ENCODE data around the gene ARMH4. TPM values are rescaled to one million over a fixed set of nuclear protein-coding genes. Genes with fewer than 3 reads are reported as not detected.

Gene ARMH4
- total and polyA plus RNA-seq, 10 of the 15 experiments (the other 5 are each of a cell fraction or from before 2014, with no cell fraction given) = 0.50 to 0.97 (median 0.60) TPM; not detected in 7

DNA sequence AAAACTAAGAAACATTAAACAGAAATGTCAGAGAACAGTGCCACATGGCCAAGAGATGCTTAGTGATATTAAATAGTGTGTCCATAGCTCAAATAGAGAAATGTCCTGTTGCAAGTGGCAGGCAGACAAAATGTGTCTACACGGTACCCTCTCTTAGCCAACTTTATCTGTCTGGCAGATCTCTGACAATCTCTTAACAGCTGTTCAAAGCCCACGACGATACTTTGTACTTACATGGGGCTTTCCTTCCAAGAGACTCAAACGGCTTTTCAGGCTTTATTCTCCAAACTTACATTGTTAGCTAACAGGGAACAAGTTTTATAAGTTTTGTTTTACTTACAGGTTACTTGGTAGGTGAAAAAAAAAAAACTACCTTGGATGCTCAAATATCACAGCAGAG is 45.6 kb downstream of the ARMH4 start:
- H3K4me1 ChIP-seq (ENCODE audit: control insufficient read depth, insufficient read depth, low read length) = no peaks in the 10 kb centered on the region
- H4K20me1 ChIP-seq (ENCODE audit: control insufficient read depth, insufficient read depth) = no peaks in the 10 kb centered on the region
- no peaks in the 10 kb centered on the region for H3K36me3 ChIP-seq (ENCODE audit: control insufficient read depth in 2 of 2, insufficient read depth in 2 of 2, low read length in 1 of 2)
- SMC1A ChIA-PET (ENCODE audit: uncharacterized antibody, unreplicated experiment) = interaction anchor here (0.7 to 1.3 kb wide), 2 partner anchors 62 to 1691 kb away, joined by 3 to 4 read pairs; no protein-coding TSS in a partner anchor
- CTCF ChIA-PET = interaction anchor here (2.7 to 5.4 kb wide), 3 partner anchors 11 to 288 kb away, joined by 9 to 19 read pairs (median 12); partner anchors contain the start of gene TOMM20L
- no peak overlapping the region for H3K4me2 ChIP-seq (ENCODE audit: control insufficient read depth, insufficient read depth)
- no peaks in the 10 kb centered on the region; a peak in 1 of 4 replicates for H3K27me3 ChIP-seq (replicated peaks in 1 of 2; ENCODE audit: control insufficient read depth in 2 of 2, insufficient read depth in 2 of 2, low read length in 1 of 2)
- no peak for FAIRE-seq
- no peak for ATAC-seq
- no peak overlapping the region for H3K27ac ChIP-seq (ENCODE audit: control insufficient read depth, insufficient read depth)
- POLR2A ChIA-PET = interaction anchor here (0.7 kb wide), 1 partner anchor 1676 kb away, joined by 3 read pairs; no protein-coding TSS in a partner anchor
- intact Hi-C loops (cut with micrococcal nuclease; ENCODE audit: unreplicated experiment) (loop anchor here (5.0 kb wide), 1 partner anchor 291 kb away; the partner anchor contains the start of gene TOMM20L), in situ Hi-C loops (cut with MboI) (no loop called here)
- RAD21 ChIA-PET (ENCODE audit: unreplicated experiment) = no interaction called here
- TF ChIP-seq MEF2A (IDR thresholded peaks at IDR 0.05; ENCODE audit: insufficient read depth, low read depth, low read length) = no peak
- no peak for TF ChIP-seq RAD21 (IDR thresholded peaks at IDR 0.05; ENCODE audit: insufficient read depth, low read depth, low read length)
- TF ChIP-seq BRCA1 (IDR thresholded peaks at IDR 0.05; ENCODE audit: low read depth, low read length) = no peak
- no peak for TF ChIP-seq CHD2 (IDR thresholded peaks at IDR 0.05; ENCODE audit: borderline replicate concordance, low read depth, low read length)
- TF ChIP-seq NFYA (IDR thresholded peaks at IDR 0.05; ENCODE audit: borderline replicate concordance, low read depth, low read length) = no peak
- TF ChIP-seq, protein P1, sequence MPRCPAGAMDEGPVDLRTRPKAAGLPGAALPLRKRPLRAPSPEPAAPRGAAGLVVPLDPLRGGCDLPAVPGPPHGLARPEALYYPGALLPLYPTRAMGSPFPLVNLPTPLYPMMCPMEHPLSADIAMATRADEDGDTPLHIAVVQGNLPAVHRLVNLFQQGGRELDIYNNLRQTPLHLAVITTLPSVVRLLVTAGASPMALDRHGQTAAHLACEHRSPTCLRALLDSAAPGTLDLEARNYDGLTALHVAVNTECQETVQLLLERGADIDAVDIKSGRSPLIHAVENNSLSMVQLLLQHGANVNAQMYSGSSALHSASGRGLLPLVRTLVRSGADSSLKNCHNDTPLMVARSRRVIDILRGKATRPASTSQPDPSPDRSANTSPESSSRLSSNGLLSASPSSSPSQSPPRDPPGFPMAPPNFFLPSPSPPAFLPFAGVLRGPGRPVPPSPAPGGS (IDR thresholded peaks at IDR 0.05; ENCODE audit: borderline replicate concordance, insufficient read depth, low read depth, low read length, poor library complexity, severe bottlenecking) = no peak
- TF ChIP-seq BHLHE40 (IDR thresholded peaks at IDR 0.05; ENCODE audit: borderline replicate concordance in 1 of 2, low read depth in 2 of 2, low read length in 1 of 2) = no peak
- TF ChIP-seq HDGF (IDR thresholded peaks at IDR 0.05) = no peak
- no peak for TF ChIP-seq RUNX3 (IDR thresholded peaks at IDR 0.05; ENCODE audit: low read length)
- TF ChIP-seq ZNF217 (IDR thresholded peaks at IDR 0.05) = no peak
- TF ChIP-seq, protein P2, sequence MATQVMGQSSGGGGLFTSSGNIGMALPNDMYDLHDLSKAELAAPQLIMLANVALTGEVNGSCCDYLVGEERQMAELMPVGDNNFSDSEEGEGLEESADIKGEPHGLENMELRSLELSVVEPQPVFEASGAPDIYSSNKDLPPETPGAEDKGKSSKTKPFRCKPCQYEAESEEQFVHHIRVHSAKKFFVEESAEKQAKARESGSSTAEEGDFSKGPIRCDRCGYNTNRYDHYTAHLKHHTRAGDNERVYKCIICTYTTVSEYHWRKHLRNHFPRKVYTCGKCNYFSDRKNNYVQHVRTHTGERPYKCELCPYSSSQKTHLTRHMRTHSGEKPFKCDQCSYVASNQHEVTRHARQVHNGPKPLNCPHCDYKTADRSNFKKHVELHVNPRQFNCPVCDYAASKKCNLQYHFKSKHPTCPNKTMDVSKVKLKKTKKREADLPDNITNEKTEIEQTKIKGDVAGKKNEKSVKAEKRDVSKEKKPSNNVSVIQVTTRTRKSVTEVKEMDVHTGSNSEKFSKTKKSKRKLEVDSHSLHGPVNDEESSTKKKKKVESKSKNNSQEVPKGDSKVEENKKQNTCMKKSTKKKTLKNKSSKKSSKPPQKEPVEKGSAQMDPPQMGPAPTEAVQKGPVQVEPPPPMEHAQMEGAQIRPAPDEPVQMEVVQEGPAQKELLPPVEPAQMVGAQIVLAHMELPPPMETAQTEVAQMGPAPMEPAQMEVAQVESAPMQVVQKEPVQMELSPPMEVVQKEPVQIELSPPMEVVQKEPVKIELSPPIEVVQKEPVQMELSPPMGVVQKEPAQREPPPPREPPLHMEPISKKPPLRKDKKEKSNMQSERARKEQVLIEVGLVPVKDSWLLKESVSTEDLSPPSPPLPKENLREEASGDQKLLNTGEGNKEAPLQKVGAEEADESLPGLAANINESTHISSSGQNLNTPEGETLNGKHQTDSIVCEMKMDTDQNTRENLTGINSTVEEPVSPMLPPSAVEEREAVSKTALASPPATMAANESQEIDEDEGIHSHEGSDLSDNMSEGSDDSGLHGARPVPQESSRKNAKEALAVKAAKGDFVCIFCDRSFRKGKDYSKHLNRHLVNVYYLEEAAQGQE (IDR thresholded peaks at IDR 0.05; ENCODE audit: low read depth, low read length) = no peak
- TF ChIP-seq RCOR1 (conservative IDR thresholded peaks at IDR 0.05; ENCODE audit: low read depth, low read length) = no peak
- no peak for TF ChIP-seq RB1 (IDR thresholded peaks at IDR 0.05; ENCODE audit: borderline replicate concordance)
- BruUV-seq (replicated peaks) = no TSS peak
- no peak overlapping the region for H3K4me3 ChIP-seq
- H3K9ac ChIP-seq (ENCODE audit: control insufficient read depth, insufficient read depth, low read length) = no peak overlapping the region
- no peaks in the 10 kb centered on the region for H3K79me2 ChIP-seq (ENCODE audit: control insufficient read depth, insufficient read depth, low read length)
- 22% methylated on average over 4 of the region's 4 CpGs for WGBS (ENCODE audit: insufficient coverage, insufficient replicate concordance, low lambda C conversion rate, missing lambda C conversion rate)
- H3K9me3 ChIP-seq (replicated peaks; ENCODE audit: control insufficient read depth, insufficient read depth, low read length) = no peaks in the 10 kb centered on the region
- DNase-seq (ENCODE audit: low read depth, low spot score) = no peak
- no peak overlapping the region for H2AFZ ChIP-seq (ENCODE audit: control insufficient read depth, low read depth, low read length)
